Chondrocyte (in vitro differentiated cells): ENCODE data around the gene KCNJ4. TPM values are rescaled to one million over a fixed set of nuclear protein-coding genes. Genes with fewer than 3 reads are reported as not detected.
"Not testable (repeated sequence)": the region's sequence is repeated elsewhere in the genome, so short reads cannot be mapped to it uniquely, and the experiment has no call there.

Experiments
- DNase-seq: peaks from one replicate; pipeline ENCODE4 v3.0.0; 2021; ENCODE audit warnings: mixed read lengths, low spot score
- H3K27ac Mint-ChIP-seq: one replicate; pipeline ENCODE4 v1.8.0; 2021; ENCODE audit warnings: mild to moderate bottlenecking, moderate library complexity, mixed read lengths; ENCODE audit not compliant: unreplicated experiment
- H3K27me3 Mint-ChIP-seq: 2 replicates; pipeline ENCODE4 v1.8.0; 2021; ENCODE audit warnings: low read depth, mixed read lengths
- H3K36me3 Mint-ChIP-seq: 2 replicates; pipeline ENCODE4 v1.8.0; 2021; ENCODE audit warnings: low read depth, mixed read lengths
- H3K4me1 Mint-ChIP-seq: 2 replicates; pipeline ENCODE4 v1.8.0; 2021; ENCODE audit warnings: low read depth, mild to moderate bottlenecking, mixed read lengths
- H3K4me3 Mint-ChIP-seq: one replicate; pipeline ENCODE4 v1.8.0; 2021; ENCODE audit warnings: mild to moderate bottlenecking, moderate library complexity, mixed read lengths; ENCODE audit not compliant: unreplicated experiment
- H3K9me3 Mint-ChIP-seq: 2 replicates; pipeline ENCODE4 v1.8.0; 2021; ENCODE audit warnings: low read depth, mixed read lengths
- CTCF ChIP-seq: fragments of 200-600 bp; sonication (generic); IDR thresholded peaks from 2 replicates; pipeline ENCODE4 v1.5.0; 2021; ENCODE audit warnings: antibody characterized with exemption, mild to moderate bottlenecking, moderate library complexity
- total RNA-seq: library from RNA; stranded (reverse); gene quantifications from 3 replicates; pipeline ENCODE4 v1.2.1, GENCODE V29; 2021

KCNJ4 gene
- total RNA-seq, 1 donor from 2014 or later = 0.27 TPM

GRCh38 chr22:38383417-38383816 lies 71.6 kb downstream of the KCNJ4 start:
- Mint-ChIP-seq H3K36me3 (peaks cover 9% of the 10 kb centered on the region), H3K4me3 (no peak overlapping the region), H3K27ac (no peak overlapping the region), H3K9me3 (no peaks in the 10 kb centered on the region), H3K4me1 (peaks cover 6% of the 10 kb centered on the region), H3K27me3 (no peaks in the 10 kb centered on the region)
- DNase-seq = no peak
- no peak for TF ChIP-seq CTCF

GRCh38 chr22:38381371-38381770 lies 73.6 kb downstream of the KCNJ4 start:
- H3K36me3 Mint-ChIP-seq = peaks cover 15% of the 10 kb centered on the region
- not testable (repeated sequence) for H3K27me3 Mint-ChIP-seq, H3K27ac Mint-ChIP-seq, DNase-seq, H3K4me1 Mint-ChIP-seq, H3K4me3 Mint-ChIP-seq, H3K9me3 Mint-ChIP-seq

Other genes starting within 250 kb of the KCNJ4 start
- gene TMEM184B, start 182.2 kb downstream of the KCNJ4 start, total RNA-seq = 117 to 121 TPM (median 121 TPM) in 3 replicates
- gene CSNK1E, start 137.8 kb downstream of the KCNJ4 start, total RNA-seq = 126 to 132 TPM (median 129 TPM) in 3 replicates
- 127 to 137 TPM (median 134 TPM) in 3 replicates for gene KDELR3, start 12.9 kb upstream of the KCNJ4 start, total RNA-seq
- 306 to 362 TPM (median 321 TPM) in 3 replicates for gene DDX17, start 51.1 kb upstream of the KCNJ4 start, total RNA-seq
- gene DMC1, start 115.0 kb upstream of the KCNJ4 start, total RNA-seq = 0.51 to 1.2 TPM (median 0.82 TPM) in 3 replicates
- gene FAM227A, start 201.2 kb upstream of the KCNJ4 start, total RNA-seq = 1.5 to 5.4 TPM (median 1.8 TPM) in 3 replicates
- 29.9 to 44.5 TPM (median 33.5 TPM) in 3 replicates for gene CBY1, start 201.4 kb upstream of the KCNJ4 start, total RNA-seq
- 44.8 to 54.1 TPM (median 47.7 TPM) in 3 replicates for gene TOMM22, start 226.8 kb upstream of the KCNJ4 start, total RNA-seq
- gene JOSD1, start 245.7 kb upstream of the KCNJ4 start, total RNA-seq = 80.3 to 87.0 TPM (median 85.7 TPM) in 3 replicates